Astrocyte of the cerebellum (primary cell): ENCODE data around the gene ZBTB1.

Experiments
- DNase-seq: peaks from one replicate; pipeline ENCODE4 v3.0.0-alpha.2; 2011; ENCODE audit warnings: low read depth
- H3K4me3 ChIP-seq: 2 replicates; pipeline ENCODE4 v1.5.1; 2011; ENCODE audit warnings: mild to moderate bottlenecking, low read depth, low read length, moderate library complexity
- CTCF ChIP-seq: IDR thresholded peaks from 2 replicates; pipeline ENCODE4 v1.5.1; 2012; ENCODE audit warnings: low read length, low read depth, moderate library complexity, mild to moderate bottlenecking; ENCODE audit errors: missing control alignments
- in situ Hi-C: cut with HindIII; loops from 2 replicates; pipeline ENCODE4 v1.10.0; 2017; ENCODE audit warnings: low sequenced_read_pairs

Gene ZBTB1

GRCh38 chr14:64474698-64475097 is 29.9 kb upstream of the ZBTB1 start:
- H3K4me3 ChIP-seq: no peak overlapping the region
- no peak for TF ChIP-seq CTCF
- DNase-seq: no peak
- in situ Hi-C loops: no loop called here

GRCh38 chr14:64475585-64476273 is 28.8 kb upstream of the ZBTB1 start:
- no peak overlapping the region for H3K4me3 ChIP-seq
- no peak for DNase-seq
- in situ Hi-C loops: no loop called here
- no peak for TF ChIP-seq CTCF

GRCh38 chr14:64476438-64476837 is 28.1 kb upstream of the ZBTB1 start:
- H3K4me3 ChIP-seq: no peak overlapping the region
- TF ChIP-seq CTCF: no peak
- in situ Hi-C loops: no loop called here
- DNase-seq: no peak

- H3K4me3 ChIP-seq: no peak overlapping the region
- TF ChIP-seq CTCF: no peak
- DNase-seq: peak; percentile 27
- in situ Hi-C loops: no loop called here
These were observed 25.8 kb upstream of the ZBTB1 start for GRCh38 chr14:64478634-64479250.

GRCh38 chr14:64488590-64489099 is 15.9 kb upstream of the ZBTB1 start:
- no peak overlapping the region for H3K4me3 ChIP-seq
- in situ Hi-C loops: no loop called here
- no peak for TF ChIP-seq CTCF
- no peak for DNase-seq

GRCh38 chr14:64491637-64492036 is 12.9 kb upstream of the ZBTB1 start:
- no peak overlapping the region for H3K4me3 ChIP-seq
- in situ Hi-C loops: no loop called here
- no peak for DNase-seq
- TF ChIP-seq CTCF: no peak
